Heart left ventricle (tissue), 16 donors: ENCODE data around the gene SATB2. TPM values are rescaled to one million over a fixed set of nuclear protein-coding genes. Genes with fewer than 3 reads are reported as not detected.

ENCODE experiments used
- ATAC-seq, 4 donors: fragments of 200-7000 bp; cut with Tn5 transposase; one replicate each; pipeline ENCODE4 v1.9.1; 2020 to 2022; ENCODE audit warnings: moderate library complexity in 4 of 4, mild to moderate bottlenecking in 3 of 4, moderate number of reproducible peaks in 1 of 4
- DNase-seq, 5 donors: peaks; one replicate each; pipeline ENCODE4 v3.0.0-alpha.2; 2020
- H3K27ac ChIP-seq, 12 donors: fragments of 200-600 bp; sonication (generic) in 4 of 12; one replicate each; pipeline versions ENCODE4 v1.5.0 to v1.8.0; 2016 to 2022; ENCODE audit warnings: mild to moderate bottlenecking in 2 of 12
- H3K27me3 ChIP-seq, 9 donors: fragments of 200-600 bp; sonication (generic) in 2 of 9; one replicate each; pipeline versions ENCODE4 v1.5.1 to v1.8.0; 2016 to 2022; ENCODE audit warnings: mild to moderate bottlenecking in 3 of 9
- H3K36me3 ChIP-seq, 9 donors: fragments of 200-600 bp; sonication (generic) in 2 of 9; one replicate each; pipeline versions ENCODE4 v1.5.0 to v1.8.0; 2018 to 2022; ENCODE audit warnings: mild to moderate bottlenecking in 2 of 9
- H3K4me1 ChIP-seq, 12 donors: fragments of 200-600 bp; sonication (generic) in 4 of 12; one replicate each; pipeline versions ENCODE4 v1.5.0 to v1.8.0; 2016 to 2022; ENCODE audit warnings: mild to moderate bottlenecking in 3 of 12
- H3K4me3 ChIP-seq, 12 donors: fragments of 200-600 bp; sonication (generic) in 4 of 12; one replicate each; pipeline versions ENCODE4 v1.5.0 to v1.8.0; 2017 to 2022; ENCODE audit warnings: mild to moderate bottlenecking in 9 of 12, moderate library complexity in 4 of 12
- H3K9me3 ChIP-seq, 12 donors: fragments of 200-600 bp; sonication (generic) in 4 of 12; one replicate each; pipeline versions ENCODE4 v1.5.0 to v1.8.0; 2016 to 2022; ENCODE audit warnings: mild to moderate bottlenecking in 1 of 12
- POLR2A ChIP-seq, 2 donors: fragments of 450-650 bp; IDR thresholded peaks; one replicate each; pipeline ENCODE4 v1.6.1; 2017; ENCODE audit warnings: antibody characterized with exemption in 2 of 2, mild to moderate bottlenecking in 2 of 2, moderate library complexity in 2 of 2
- WGBS, 4 donors: extraction: QIAGEN DNeasy Blood & Tissue Kit in 2 of 4; methylation state at CpG; one replicate each; pipeline versions ENCODE4 v1.1.5 to v1.1.7; 2013 to 2018; 5-methylcytosine and 5-hydroxymethylcytosine counted together
- intact Hi-C, 10 donors: fragments of 100-400 bp; cut with DNase I; formaldehyde crosslinking; loops; one replicate each; pipeline versions ENCODE4 v1.11.1 to v1.14.2; 2022
- polyA plus RNA-seq, 2 donors: library from polyadenylated mRNA; stranded (reverse); fragments of 200-250 nt; gene quantifications; one replicate each; pipeline ENCODE4 v1.2.3, GENCODE V29; 2013
- total RNA-seq, 9 donors: library from RNA; depleted of rRNA in 2 of 9; stranded (reverse); fragments of >200 nt in 2 of 9; fragmentation: NEBNext Ultra II Directional in 3 of 9; extraction: Animal tissue kit (Norgen Biotek cat#: 25700) in 3 of 9; gene quantifications; one replicate each; pipeline versions ENCODE4 v1.1.0 to v1.2.4, GENCODE V29; 2016 to 2023
- TF ChIP-seq, protein P1 (sequence below), 12 donors: fragments of 200-600 bp; sonication (generic) in 4 of 12; IDR thresholded peaks; one replicate each; pipeline versions ENCODE4 v1.5.0 to v1.8.0; 2018 to 2022; ENCODE audit warnings: antibody characterized with exemption in 12 of 12, mild to moderate bottlenecking in 5 of 12
- donor health status: ischemic (EF 13 %, LVEDD 7.1; RV severe dilation, severe dysfunction).
- donor health status: healthy with polysubstance abuse.
- donor health status: DM: no; HTN: yes; CAD: no.
- donor health status: DM: no; HTN: no; CAD: no.
- donor health status: ischemic (EF 25% LVEDD 6.9; RV normal size, moderate dysfunction).
- donor health status: ischemic (EF 25% LVEDD 5.7; RV mildly dilated, moderate dysfunction).
- donor health status: healthy.
- donor health status: DM: yes; HTN: yes; CAD: no.
- donor health status: ischemic (EF 35%, LVEDD 5.7; RV mildly dilated, moderate dysfunction).
- donor health status: nonischemic (EF 11% LVEDD 7.7; RV severe dilation, severe dysfunction).
- donor health status: DM: yes; HTN: yes; CAD: no.
- donor health status: PGD.
- donor health status: ischemic (EF 29% LVEDD 5.4; RV normal size, mild dysfunction).
- donor health status: nonischemic (EF 23%, LVEDD 6.1; RV moderate dilation, normal function).

SATB2 gene
- total and polyA plus RNA-seq, 11 donors = 0.38 to 3.3 (median 1.2) TPM

DNA sequence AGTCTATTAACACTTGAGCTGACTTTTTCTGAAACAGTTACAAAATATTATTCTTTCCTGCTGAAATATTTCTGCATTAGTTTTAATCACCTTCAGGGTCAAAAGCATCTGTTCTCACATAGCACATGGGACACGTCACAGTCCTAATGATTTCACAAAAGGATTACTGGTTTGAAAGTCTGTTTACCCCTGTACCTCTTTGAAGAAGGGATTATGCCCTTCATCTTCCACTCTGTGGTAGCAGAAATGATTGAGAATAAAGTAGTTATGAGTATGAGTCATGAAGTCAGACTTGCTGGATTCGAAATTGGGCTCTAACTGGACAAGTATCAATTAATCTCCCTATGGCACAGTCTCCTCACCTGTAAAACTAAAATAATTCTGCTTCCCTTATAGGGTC is 121.2 kb downstream of the SATB2 start:
- Histone ChIP-seq H3K27ac (no peak overlapping the region), H3K4me3 (no peak overlapping the region), H3K9me3 (no peaks in the 10 kb centered on the region), H3K4me1 (no peaks in the 10 kb centered on the region), H3K36me3 (no peaks in the 10 kb centered on the region), H3K27me3 (no peaks in the 10 kb centered on the region)
- TF ChIP-seq POLR2A (IDR thresholded peaks at IDR 0.05) = no peak
- TF ChIP-seq, protein P1, sequence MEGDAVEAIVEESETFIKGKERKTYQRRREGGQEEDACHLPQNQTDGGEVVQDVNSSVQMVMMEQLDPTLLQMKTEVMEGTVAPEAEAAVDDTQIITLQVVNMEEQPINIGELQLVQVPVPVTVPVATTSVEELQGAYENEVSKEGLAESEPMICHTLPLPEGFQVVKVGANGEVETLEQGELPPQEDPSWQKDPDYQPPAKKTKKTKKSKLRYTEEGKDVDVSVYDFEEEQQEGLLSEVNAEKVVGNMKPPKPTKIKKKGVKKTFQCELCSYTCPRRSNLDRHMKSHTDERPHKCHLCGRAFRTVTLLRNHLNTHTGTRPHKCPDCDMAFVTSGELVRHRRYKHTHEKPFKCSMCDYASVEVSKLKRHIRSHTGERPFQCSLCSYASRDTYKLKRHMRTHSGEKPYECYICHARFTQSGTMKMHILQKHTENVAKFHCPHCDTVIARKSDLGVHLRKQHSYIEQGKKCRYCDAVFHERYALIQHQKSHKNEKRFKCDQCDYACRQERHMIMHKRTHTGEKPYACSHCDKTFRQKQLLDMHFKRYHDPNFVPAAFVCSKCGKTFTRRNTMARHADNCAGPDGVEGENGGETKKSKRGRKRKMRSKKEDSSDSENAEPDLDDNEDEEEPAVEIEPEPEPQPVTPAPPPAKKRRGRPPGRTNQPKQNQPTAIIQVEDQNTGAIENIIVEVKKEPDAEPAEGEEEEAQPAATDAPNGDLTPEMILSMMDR (IDR thresholded peaks at IDR 0.05) = no peak
- WGBS, 4 donors = 36 to 47% (median 40%) methylated on average over 2 of the region's 2 CpGs
- intact Hi-C loops = no loop called here
- ATAC-seq = no peak
- DNase-seq = no peak

DNA sequence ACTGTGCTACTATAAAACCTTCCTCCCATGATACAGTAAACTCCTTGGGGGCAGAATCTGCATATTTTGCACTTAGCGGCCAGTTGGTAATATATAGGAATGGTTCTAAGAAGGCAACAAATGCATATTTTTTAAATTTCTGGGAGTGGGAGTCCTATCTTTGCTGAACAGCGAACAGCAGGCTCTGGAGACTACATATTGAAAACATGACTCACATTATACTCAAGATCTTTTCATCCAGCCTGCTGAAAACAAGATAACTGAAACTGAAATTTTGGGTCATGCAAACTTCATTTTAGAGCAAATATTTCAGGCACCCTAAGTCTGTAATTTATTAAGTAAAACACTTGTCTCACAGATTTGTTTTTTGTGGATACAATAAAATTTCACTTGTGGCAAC is 122.2 kb downstream of the SATB2 start:
- TF ChIP-seq, protein P1 (IDR thresholded peaks at IDR 0.05) = no peak
- TF ChIP-seq POLR2A (IDR thresholded peaks at IDR 0.05) = no peak
- Histone ChIP-seq H3K4me3 (no peak overlapping the region), H3K27me3 (no peaks in the 10 kb centered on the region), H3K36me3 (no peaks in the 10 kb centered on the region), H3K9me3 (no peaks in the 10 kb centered on the region), H3K4me1 (no peaks in the 10 kb centered on the region), H3K27ac (no peak overlapping the region)
- WGBS, 4 donors = 72 to 79% (median 77%) methylated on average over 2 of the region's 2 CpGs
- no peak for ATAC-seq
- no peak for DNase-seq
- intact Hi-C loops = no loop called here

DNA sequence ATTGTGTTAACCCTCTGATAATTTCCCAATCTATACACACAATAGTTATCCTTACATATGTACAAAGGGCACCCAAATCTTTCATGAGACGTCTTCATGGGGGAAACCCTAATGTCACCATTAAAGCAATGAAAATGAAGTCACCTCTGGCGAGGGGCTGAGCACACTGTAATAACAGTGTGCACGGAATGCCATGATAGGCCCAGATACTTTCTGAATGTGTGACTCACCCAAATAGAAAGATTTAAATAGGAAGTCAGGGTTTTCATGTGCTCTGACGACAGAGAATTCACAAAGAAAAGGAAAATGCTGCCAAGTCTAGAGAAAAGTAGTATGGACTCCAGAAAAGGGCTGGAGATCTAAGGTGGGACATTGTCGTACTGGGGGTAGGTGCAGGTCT is 128.3 kb downstream of the SATB2 start:
- Histone ChIP-seq H3K9me3 (no peaks in the 10 kb centered on the region), H3K4me3 (no peak overlapping the region), H3K4me1 (no peaks in the 10 kb centered on the region), H3K36me3 (no peaks in the 10 kb centered on the region), H3K27ac (no peak overlapping the region), H3K27me3 (no peaks in the 10 kb centered on the region)
- WGBS, 4 donors = 47 to 65% (median 55%) methylated on average over 5 of the region's 5 CpGs
- no peak for ATAC-seq
- no peak for DNase-seq
- TF ChIP-seq, protein P1 (IDR thresholded peaks at IDR 0.05) = no peak
- TF ChIP-seq POLR2A (IDR thresholded peaks at IDR 0.05) = no peak
- intact Hi-C loops = no loop called here

DNA sequence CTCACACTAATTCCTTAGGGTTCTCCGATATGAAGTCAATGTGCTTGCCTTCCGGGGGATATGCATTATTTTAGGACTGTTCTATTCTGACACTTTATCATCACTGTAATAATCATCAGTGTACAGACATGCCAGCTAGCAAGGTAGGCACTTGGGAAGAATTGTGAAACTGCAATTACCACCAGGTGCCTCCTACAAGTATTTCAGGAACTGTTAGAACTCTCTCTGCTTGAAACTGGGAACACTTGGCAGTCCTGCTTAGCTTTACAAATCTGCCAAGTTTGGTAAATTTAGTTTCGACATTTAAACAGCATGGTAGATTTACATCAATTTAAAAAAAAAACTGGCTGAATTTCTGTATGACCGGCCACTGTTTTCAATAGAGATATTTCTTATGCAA is 128.7 kb downstream of the SATB2 start:
- H3K9me3 ChIP-seq = no peaks in the 10 kb centered on the region
- no peak overlapping the region for H3K27ac ChIP-seq
- no peak for DNase-seq
- no peak for ATAC-seq
- no peaks in the 10 kb centered on the region for H3K27me3 ChIP-seq
- no peaks in the 10 kb centered on the region for H3K4me1 ChIP-seq
- TF ChIP-seq, protein P1 (IDR thresholded peaks at IDR 0.05) = no peak
- no peak for TF ChIP-seq POLR2A (IDR thresholded peaks at IDR 0.05)
- no peak overlapping the region for H3K4me3 ChIP-seq
- H3K36me3 ChIP-seq = no peaks in the 10 kb centered on the region
- intact Hi-C loops = no loop called here
- WGBS, 4 donors = 88 to 93% (median 92%) methylated on average over 4 of the region's 4 CpGs
